Measurements from ENCODE around the gene MTHFD1. TPM values are rescaled to one million over a fixed set of nuclear protein-coding genes. Genes with fewer than 3 reads are reported as not detected.

MTHFD1 gene
- total and polyA plus RNA-seq, 2 of the 4 experiments (the other 2 are of a cell fraction), result 32.2 to 64.9 TPM

DNA sequence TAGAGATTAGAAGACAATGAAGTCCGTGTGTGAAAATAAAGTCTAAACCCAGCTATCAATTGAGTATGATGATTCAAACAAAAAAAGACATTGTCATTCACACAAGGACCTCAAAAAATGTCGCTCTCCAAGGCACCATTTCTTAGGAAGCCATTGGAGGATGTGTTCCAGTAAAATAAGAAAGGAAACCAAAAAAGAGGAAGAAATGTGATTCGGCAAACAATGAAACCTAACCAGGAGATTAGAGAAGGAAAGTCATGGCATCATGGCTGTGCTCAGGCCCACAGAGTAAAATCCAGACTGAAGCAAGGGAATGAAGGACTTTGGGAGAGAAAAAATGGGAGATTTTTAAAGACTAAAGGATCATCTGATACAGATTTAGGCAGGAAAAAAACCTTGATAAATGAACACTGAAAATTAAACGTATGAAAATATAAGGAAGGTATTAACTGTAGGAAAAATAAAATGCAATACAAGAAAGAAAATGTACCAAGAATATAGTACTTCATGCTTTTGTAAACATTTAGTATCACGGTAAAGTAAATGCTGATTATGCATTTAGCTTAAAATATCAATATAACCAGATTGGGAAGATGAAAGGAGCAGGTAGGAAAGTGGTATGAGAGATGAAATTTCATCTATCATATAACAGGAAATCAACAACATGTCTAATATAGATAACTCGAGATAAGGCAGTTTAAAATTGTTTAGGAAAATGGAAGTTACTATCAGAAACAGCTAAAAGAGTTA lies 38.2 kb upstream of the MTHFD1 start:
- Histone ChIP-seq H3K79me1 (ENCODE audit: low read depth in 1 of 2, low read length in 2 of 2) (no peaks in the 10 kb centered on the region), H4K20me1 (ENCODE audit: insufficient read depth, low read length) (no peaks in the 10 kb centered on the region), H3K18ac (ENCODE audit: low read depth, low read length) (no peak overlapping the region), H4K5ac (ENCODE audit: low read depth, low read length) (no peak overlapping the region), H3K14ac (replicated peaks; ENCODE audit: low read depth, low read length) (no peak overlapping the region), H2AK5ac (ENCODE audit: low read depth, low read length) (no peak overlapping the region), H3K27ac (ENCODE audit: insufficient read depth, low read length) (no peak overlapping the region), H2AK9ac (replicated peaks; ENCODE audit: low read depth, low read length, poor library complexity) (no peak overlapping the region), H4K91ac (ENCODE audit: insufficient read depth, low read depth, low read length) (no peak overlapping the region), H3K27me3 (ENCODE audit: control insufficient read depth, insufficient read depth, low read length) (no peaks in the 10 kb centered on the region), H3K9ac (ENCODE audit: low read depth, low read length) (no peak overlapping the region), H2BK5ac (ENCODE audit: low read depth, low read length, poor library complexity, severe bottlenecking) (no peak overlapping the region), H3K4me1 (ENCODE audit: control insufficient read depth, insufficient read depth, low read length) (no peaks in the 10 kb centered on the region), H3K4me2 (ENCODE audit: low read depth, low read length) (no peak overlapping the region), H3K36me3 (ENCODE audit: control insufficient read depth, insufficient read depth, low read length) (no peaks in the 10 kb centered on the region), H2BK120ac (ENCODE audit: low read depth, low read length) (no peak overlapping the region), H3K56ac (ENCODE audit: extremely low read depth, insufficient read depth, low read length) (no peak overlapping the region), H3K4me3 (ENCODE audit: insufficient read depth, low read depth, low read length) (no peak overlapping the region), H3K9me3 (ENCODE audit: control insufficient read depth, insufficient read depth, low read length) (no peaks in the 10 kb centered on the region), H2AFZ (replicated peaks; ENCODE audit: low read length, poor library complexity) (no peak overlapping the region), H3K23ac (ENCODE audit: low read depth, low read length) (no peak overlapping the region), H3K4ac (ENCODE audit: low read depth, low read length) (no peak overlapping the region), H4K8ac (ENCODE audit: low read depth in 2 of 2, low read length in 2 of 2) (no peak overlapping the region), H3K9me1 (ENCODE audit: insufficient read depth, low read length) (no peaks in the 10 kb centered on the region; the same call in 1 of the 2 replicates), H2BK20ac (ENCODE audit: low read depth, low read length) (no peak overlapping the region), H2BK15ac (ENCODE audit: low read depth, low read length) (no peak overlapping the region)
- POLR2A ChIA-PET (ENCODE audit: unreplicated experiment), result no interaction called here
- dilution Hi-C loops (cut with HindIII; ENCODE audit: low sequenced_read_pairs, unreplicated experiment), result no loop called here
- no peak for TF ChIP-seq NFE2L2 (IDR thresholded peaks at IDR 0.05; ENCODE audit: low read depth, low read length)
- TF ChIP-seq, protein P1, sequence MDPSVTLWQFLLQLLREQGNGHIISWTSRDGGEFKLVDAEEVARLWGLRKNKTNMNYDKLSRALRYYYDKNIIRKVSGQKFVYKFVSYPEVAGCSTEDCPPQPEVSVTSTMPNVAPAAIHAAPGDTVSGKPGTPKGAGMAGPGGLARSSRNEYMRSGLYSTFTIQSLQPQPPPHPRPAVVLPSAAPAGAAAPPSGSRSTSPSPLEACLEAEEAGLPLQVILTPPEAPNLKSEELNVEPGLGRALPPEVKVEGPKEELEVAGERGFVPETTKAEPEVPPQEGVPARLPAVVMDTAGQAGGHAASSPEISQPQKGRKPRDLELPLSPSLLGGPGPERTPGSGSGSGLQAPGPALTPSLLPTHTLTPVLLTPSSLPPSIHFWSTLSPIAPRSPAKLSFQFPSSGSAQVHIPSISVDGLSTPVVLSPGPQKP (IDR thresholded peaks at IDR 0.05; ENCODE audit: borderline replicate concordance, low read depth, low read length), result no peak
- peak; percentile 83 for TF ChIP-seq MAFK (IDR thresholded peaks at IDR 0.05; ENCODE audit: low read depth, low read length)
- DNase-seq (no peak), ATAC-seq (ENCODE audit: low read depth) (no peak)
- intact Hi-C loops (cut with micrococcal nuclease), result no loop called here
- WGBS, 2 experiments (ENCODE audit: extremely low coverage in 2 of 2, insufficient read length in 1 of 2), result 100% methylated on average over 1 of the region's 6 CpGs; no CpG with 5 or more reads in 1 of the 2 experiments
- BruUV-seq (replicated peaks), result no TSS peak
- CTCF ChIA-PET, result no interaction called here
- in situ Hi-C loops (cut with MboI; ENCODE audit: low sequenced_read_pairs), result loop anchor here (10.0 kb wide), 2 partner anchors 295 to 545 kb away; no protein-coding TSS in a partner anchor

All from IMR-90 (cell line).